MM.1S (cell line): Measurements from ENCODE around the gene DEPDC1B.

Experiments used
- EZH2 ChIP-seq: fragments of 300-600 bp; sonication (generic); optimal IDR thresholded peaks from 2 replicates; pipeline ENCODE3; 2017; ENCODE audit warnings: low read depth, mild to moderate bottlenecking, antibody characterized with exemption, low read length, mixed read lengths
- TF ChIP-seq, protein P1 (sequence below): fragments of 300-600 bp; sonication (generic); IDR thresholded peaks from 2 replicates; pipeline ENCODE4 v1.5.1; 2016; ENCODE audit warnings: antibody characterized with exemption, low read length, mixed read lengths

DNA sequence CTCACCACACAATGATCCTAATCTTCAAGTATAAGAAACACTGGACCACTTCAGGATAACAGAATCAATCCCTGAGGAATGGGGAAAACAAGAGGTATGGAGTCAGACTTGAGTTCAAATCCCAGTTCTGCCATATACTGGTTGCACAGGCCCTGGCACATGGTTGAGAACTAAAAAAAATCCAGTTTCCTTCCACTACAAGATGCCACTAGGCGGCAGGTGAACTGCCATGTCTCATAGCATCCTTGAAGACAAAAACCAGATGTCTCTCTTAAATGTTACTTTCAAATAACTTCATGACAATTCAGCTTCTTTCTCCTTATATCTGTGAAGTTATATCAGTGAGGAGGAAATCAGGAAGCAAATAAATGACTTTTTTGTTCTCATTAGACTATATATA, 11.0 kb downstream of the DEPDC1B start:
- TF ChIP-seq, protein P1, sequence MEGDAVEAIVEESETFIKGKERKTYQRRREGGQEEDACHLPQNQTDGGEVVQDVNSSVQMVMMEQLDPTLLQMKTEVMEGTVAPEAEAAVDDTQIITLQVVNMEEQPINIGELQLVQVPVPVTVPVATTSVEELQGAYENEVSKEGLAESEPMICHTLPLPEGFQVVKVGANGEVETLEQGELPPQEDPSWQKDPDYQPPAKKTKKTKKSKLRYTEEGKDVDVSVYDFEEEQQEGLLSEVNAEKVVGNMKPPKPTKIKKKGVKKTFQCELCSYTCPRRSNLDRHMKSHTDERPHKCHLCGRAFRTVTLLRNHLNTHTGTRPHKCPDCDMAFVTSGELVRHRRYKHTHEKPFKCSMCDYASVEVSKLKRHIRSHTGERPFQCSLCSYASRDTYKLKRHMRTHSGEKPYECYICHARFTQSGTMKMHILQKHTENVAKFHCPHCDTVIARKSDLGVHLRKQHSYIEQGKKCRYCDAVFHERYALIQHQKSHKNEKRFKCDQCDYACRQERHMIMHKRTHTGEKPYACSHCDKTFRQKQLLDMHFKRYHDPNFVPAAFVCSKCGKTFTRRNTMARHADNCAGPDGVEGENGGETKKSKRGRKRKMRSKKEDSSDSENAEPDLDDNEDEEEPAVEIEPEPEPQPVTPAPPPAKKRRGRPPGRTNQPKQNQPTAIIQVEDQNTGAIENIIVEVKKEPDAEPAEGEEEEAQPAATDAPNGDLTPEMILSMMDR = no peak
- no peak for TF ChIP-seq EZH2
